IgD-negative memory B cell (primary cell): Measurements from ENCODE around the gene THAP11. TPM values are rescaled to one million over a fixed set of nuclear protein-coding genes. Genes with fewer than 3 reads are reported as not detected.
A peak's percentile ranks its signal among the peaks of the same experiment; 100 is the strongest.
"Not testable (repeated sequence)": the region's sequence is repeated elsewhere in the genome, so short reads cannot be mapped to it uniquely, and the experiment has no call there.

Experiments used
- H3K27ac Mint-ChIP-seq, 3 donors: one replicate each; pipeline ENCODE4 v1.8.0; 2020 to 2022; ENCODE audit warnings: mild to moderate bottlenecking in 3 of 3, mixed read lengths in 3 of 3, moderate library complexity in 1 of 3
- H3K27me3 Mint-ChIP-seq: one replicate; pipeline ENCODE4 v1.8.0; 2021; ENCODE audit warnings: mixed read lengths
- H3K36me3 Mint-ChIP-seq: one replicate; pipeline ENCODE4 v1.8.0; 2020; ENCODE audit warnings: mild to moderate bottlenecking, mixed read lengths
- H3K4me1 Mint-ChIP-seq, 3 donors: one replicate each; pipeline ENCODE4 v1.8.0; 2020 to 2022; ENCODE audit warnings: mixed read lengths in 3 of 3, mild to moderate bottlenecking in 1 of 3
- H3K4me3 Mint-ChIP-seq, 4 donors: one replicate each; pipeline ENCODE4 v1.8.0; 2020 to 2022; ENCODE audit warnings: mild to moderate bottlenecking in 4 of 4, mixed read lengths in 4 of 4, moderate library complexity in 3 of 4
- H3K9me3 Mint-ChIP-seq, 3 donors: one replicate each; pipeline ENCODE4 v1.8.0; 2020 to 2021; ENCODE audit warnings: mixed read lengths in 3 of 3, mild to moderate bottlenecking in 1 of 3
- polyA plus RNA-seq: library from polyadenylated mRNA; unstranded; fragments of 300-500 nt; fragmentation: Illumina TruSeq; gene quantifications from one replicate; pipeline ENCODE4 v1.2.3, GENCODE V29; 2021

Gene THAP11
- polyA plus RNA-seq, 1 donor from 2014 or later = 101 TPM

DNA sequence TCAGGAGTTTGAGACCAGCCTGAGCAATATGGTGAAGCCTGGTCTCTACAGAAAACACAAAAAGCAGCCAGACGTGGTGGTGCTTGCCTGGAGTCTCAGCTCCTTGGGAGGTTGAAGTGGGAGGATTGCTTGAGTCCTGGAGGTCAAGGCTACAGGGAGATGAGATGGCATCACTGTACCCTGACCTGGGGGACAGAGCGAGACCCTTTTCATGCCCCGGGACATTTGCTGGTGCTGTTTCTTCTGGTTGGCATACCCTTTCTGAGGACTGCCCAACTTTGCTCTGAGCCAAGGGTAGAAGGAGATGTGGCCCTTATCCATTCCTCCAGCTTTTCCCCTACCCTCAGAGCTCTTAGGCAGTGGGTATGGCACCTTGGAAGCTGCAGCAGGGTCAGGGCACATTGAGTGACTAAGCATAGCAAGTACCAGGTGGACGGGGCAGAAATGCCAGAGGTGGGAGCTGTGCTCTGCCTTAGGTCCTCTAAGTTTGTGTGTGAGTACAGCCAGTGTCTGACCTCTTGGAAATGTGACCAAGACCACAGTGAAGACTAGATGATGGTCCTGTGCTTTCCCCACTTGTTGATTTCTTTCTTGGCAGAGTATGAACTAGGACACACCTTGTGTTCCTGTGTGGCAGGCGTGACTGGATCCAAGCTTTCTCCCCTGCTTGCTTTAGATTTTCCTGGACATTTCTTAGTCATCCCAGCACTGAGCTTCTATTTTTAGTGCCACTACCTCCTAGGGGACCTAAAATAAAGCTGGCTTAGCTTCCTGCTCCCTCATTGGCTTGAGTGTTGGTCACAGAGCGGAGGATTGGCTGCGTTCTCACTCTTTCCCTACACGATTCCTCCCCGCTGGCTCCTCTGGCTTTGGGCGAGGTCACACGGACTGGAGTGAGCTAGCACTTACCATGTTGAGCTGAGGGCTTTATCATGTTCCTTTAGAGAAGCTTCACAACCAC is 20.8 kb downstream of the THAP11 start:
- peak overlapping the region in 1 of 3 donors; percentile 81 for H3K27ac Mint-ChIP-seq
- H3K27me3 Mint-ChIP-seq = no peaks in the 10 kb centered on the region
- H3K9me3 Mint-ChIP-seq = no peaks in the 10 kb centered on the region
- H3K4me3 Mint-ChIP-seq = no peak overlapping the region
- H3K4me1 Mint-ChIP-seq = peaks cover 6 to 13% (median 9%) of the 10 kb centered on the region in 3 donors
- H3K36me3 Mint-ChIP-seq = no peaks in the 10 kb centered on the region

DNA sequence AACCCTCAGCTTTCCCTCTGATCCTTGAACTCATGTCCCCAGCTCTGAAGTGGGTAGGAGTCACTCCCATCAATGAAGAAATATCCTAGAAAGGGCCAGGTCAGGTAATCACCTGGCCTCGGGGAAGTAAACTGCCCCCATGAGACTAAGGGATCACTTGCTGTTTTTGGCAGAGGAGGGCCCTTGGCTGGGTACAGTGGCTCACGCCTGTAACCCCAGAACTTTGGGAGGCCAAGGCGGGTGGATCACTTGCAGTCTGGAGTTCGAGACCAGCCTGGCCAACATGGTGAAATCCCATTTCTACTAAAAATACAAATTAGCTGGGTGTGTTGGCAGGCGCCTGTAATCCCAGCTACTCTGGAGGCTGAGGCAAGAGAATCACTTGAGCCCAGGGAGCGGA is 21.9 kb downstream of the THAP11 start:
- not testable (repeated sequence) for H3K27me3 Mint-ChIP-seq, H3K27ac Mint-ChIP-seq, H3K9me3 Mint-ChIP-seq, H3K4me3 Mint-ChIP-seq, H3K36me3 Mint-ChIP-seq, H3K4me1 Mint-ChIP-seq

DNA sequence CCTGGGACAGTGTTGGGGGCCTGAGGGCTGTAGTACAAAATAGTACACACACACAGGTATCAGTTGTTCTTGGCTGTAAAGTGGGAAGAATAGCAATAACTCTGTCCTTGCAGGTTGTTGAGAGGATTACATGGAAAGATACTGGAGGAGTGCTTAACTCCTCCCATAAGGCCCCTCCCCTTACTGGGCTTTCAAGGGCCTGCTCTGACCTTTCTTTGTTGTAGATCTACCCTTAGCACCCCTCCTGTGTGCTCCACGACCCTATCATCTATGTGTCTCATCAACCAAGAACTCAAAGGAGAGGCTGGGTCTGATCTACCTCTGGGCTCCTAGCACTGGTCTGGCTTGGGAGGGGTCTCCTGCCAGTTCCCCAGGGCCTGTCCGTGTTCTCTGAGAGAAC is 22.5 kb downstream of the THAP11 start:
- H3K4me1 Mint-ChIP-seq = peaks cover 3 to 7% (median 6%) of the 10 kb centered on the region in 3 donors
- H3K27me3 Mint-ChIP-seq = no peaks in the 10 kb centered on the region
- no peak overlapping the region for H3K27ac Mint-ChIP-seq
- no peak overlapping the region for H3K4me3 Mint-ChIP-seq
- no peaks in the 10 kb centered on the region for H3K36me3 Mint-ChIP-seq
- no peaks in the 10 kb centered on the region for H3K9me3 Mint-ChIP-seq

DNA sequence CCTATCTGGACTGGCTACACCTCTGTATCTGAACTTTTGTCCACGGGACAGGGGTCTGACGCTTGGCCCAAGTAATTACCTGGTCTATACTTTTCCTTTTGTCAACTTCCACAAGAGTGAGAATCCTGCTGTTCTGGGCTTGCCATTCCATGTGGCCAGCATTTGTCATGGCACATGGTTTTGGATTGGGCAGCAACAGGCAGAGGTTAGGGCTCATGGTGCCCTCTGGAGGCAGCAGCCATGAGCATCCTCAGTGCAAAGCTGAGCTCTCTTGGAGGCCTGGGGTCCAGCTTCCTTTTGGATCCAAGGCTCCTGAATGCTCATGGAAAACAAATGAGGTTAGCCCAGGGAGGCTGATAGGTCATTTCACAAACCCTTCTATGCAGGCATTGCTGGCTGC is 23.2 kb downstream of the THAP11 start:
- H3K36me3 Mint-ChIP-seq = no peaks in the 10 kb centered on the region
- peaks cover 3 to 7% (median 6%) of the 10 kb centered on the region in 3 donors for H3K4me1 Mint-ChIP-seq
- no peak overlapping the region for H3K4me3 Mint-ChIP-seq
- H3K27me3 Mint-ChIP-seq = no peaks in the 10 kb centered on the region
- H3K9me3 Mint-ChIP-seq = no peaks in the 10 kb centered on the region
- H3K27ac Mint-ChIP-seq = no peak overlapping the region

DNA sequence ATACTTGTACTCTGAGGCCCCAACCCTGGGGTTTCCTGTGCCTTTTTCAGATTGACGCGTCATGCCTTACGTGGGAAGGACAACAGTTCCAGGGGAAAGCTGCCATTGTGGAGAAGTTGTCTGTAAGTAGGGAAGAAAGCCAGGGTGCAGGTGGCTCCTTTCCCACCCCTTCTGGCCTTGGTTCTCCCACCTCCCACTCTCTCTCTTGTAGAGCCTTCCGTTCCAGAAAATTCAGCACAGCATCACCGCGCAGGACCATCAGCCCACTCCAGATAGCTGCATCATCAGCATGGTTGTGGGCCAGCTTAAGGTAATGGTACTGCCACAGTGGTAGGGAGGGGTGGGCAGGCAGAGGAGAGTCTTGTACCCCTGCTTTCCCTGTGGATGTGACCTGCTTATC is 26.2 kb downstream of the THAP11 start:
- Mint-ChIP-seq H3K27ac (no peak overlapping the region), H3K4me3 (no peak overlapping the region), H3K36me3 (no peaks in the 10 kb centered on the region), H3K4me1 (peaks cover 2 to 6% (median 5%) of the 10 kb centered on the region in 3 donors), H3K9me3 (no peaks in the 10 kb centered on the region), H3K27me3 (no peaks in the 10 kb centered on the region)

DNA sequence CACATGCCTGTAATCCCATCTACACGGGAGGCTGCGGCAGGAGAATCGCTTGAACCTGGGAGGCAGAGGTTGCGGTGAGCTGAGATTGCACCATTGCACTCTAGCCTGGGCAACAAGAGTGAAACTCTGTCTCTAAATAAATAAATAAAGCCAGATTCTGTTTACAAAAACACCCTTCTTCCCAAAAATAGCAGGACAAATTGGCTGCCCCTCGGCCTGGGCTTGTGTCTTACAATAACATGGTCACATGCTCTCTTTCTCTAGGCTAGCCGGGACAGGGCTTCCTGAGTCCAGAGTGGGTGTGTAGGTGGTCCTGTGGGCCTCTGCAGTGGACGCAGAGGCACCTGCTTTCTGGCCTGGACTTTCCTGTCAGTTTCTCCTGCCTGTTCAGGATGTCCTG is 27.5 kb downstream of the THAP11 start:
- H3K27ac Mint-ChIP-seq = no peak overlapping the region
- no peaks in the 10 kb centered on the region for H3K9me3 Mint-ChIP-seq
- no peak overlapping the region for H3K4me3 Mint-ChIP-seq
- no peaks in the 10 kb centered on the region for H3K27me3 Mint-ChIP-seq
- peaks cover 12 to 16% (median 15%) of the 10 kb centered on the region in 3 donors for H3K4me1 Mint-ChIP-seq
- no peaks in the 10 kb centered on the region for H3K36me3 Mint-ChIP-seq

DNA sequence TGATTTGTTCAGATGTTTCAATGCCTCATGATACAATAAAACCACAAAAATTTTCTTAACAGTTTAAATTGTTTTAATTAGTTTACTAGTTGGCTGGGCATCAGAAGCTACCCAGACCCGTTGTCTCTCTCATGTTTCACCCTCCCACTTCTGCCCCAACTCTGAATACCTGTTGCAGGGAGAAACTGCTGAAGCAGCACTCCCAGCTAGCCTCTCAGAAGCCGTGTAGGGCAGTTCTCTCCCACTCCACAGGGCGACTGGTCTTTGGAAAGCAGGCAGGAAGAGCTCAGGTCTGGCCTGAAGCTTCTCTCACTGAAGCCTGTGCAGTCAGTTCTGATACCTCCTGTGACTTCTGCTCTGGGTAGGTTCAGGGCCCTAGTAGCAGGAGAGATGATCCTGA is 29.1 kb downstream of the THAP11 start:
- H3K9me3 Mint-ChIP-seq = no peaks in the 10 kb centered on the region
- H3K4me3 Mint-ChIP-seq = peak overlapping the region in 2 of 4 donors; percentile 90 to 91

DNA sequence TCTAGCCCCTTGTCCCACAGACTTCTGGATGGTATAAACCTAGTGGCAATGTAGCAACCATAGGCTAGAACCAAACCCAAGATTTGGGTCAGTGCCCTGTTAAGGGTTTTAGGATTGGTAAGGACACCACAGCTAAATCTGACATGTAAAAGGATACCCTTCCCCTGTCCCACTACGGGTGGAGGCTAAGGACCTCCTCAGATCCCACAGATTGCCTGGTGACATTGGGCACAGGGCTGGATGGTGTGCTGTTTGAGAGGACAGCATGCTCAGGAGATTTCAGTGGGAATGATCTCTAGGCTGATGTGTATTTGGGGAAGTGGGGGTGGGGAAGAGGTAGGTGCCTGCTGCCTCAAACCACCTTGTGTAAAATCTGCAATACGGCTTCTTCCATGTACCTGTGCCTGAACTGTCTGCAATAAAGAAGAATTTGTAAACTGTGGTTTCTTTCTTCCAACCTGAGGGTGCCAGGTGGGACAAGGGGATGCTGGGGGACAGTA is 30.1 kb downstream of the THAP11 start:
- peak overlapping the region; percentile 78 to 92 (median 86) for H3K27ac Mint-ChIP-seq
- H3K4me1 Mint-ChIP-seq = peaks cover 18 to 24% (median 23%) of the 10 kb centered on the region in 3 donors
- H3K4me3 Mint-ChIP-seq = peak overlapping the region; percentile 88 to 96 (median 90)
- H3K36me3 Mint-ChIP-seq = no peaks in the 10 kb centered on the region
- H3K9me3 Mint-ChIP-seq = no peaks in the 10 kb centered on the region
- H3K27me3 Mint-ChIP-seq = no peaks in the 10 kb centered on the region

More for the DNA sequence above, 29.1 kb downstream of the THAP11 start:
- no peaks in the 10 kb centered on the region for H3K36me3 Mint-ChIP-seq
- no peaks in the 10 kb centered on the region for H3K27me3 Mint-ChIP-seq
- H3K27ac Mint-ChIP-seq = no peak overlapping the region
- H3K4me1 Mint-ChIP-seq = peaks cover 18 to 24% (median 23%) of the 10 kb centered on the region in 3 donors

DNA sequence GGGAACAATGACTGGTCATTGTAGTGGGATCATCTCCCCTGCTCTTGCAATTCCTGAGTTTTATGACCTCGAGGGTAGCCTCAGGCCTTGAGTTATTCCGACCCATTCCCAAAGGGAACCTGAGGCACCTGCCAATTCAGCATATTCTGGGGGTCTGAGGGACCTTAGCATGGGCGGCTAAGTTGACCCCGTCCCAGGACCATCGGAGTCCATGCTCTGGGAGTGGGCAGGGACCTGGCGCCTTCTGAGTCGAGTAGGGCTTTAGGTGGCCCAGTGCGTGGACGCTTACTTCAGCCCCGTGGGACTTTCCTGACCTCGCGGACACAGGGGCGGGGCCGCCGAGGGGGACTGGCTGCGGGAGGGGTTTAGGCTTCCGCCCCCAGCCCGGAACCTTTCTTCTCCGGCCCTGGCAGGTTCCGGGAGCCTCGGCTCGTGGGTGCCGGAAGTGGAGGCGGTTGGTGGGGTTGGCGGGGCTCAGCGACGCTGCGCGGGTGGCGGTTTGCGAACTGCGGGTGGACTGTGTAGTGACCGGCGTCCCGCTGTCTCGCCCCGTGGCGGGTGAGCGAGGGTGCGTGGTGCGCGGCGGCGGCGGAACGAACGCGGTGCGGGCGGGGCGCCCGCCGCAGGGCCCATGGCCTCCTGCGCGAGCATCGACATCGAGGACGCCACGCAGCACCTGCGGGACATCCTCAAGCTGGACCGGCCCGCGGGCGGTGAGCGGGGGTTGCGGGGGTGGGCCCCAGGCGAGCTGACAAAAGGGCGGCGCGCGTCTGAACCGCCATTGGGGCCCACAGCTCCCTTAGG is 30.7 kb downstream of the THAP11 start, which contains the start of gene EDC4:
Gene EDC4, plus strand, starts transcription at position 422 of the 804 bp plus-strand sequence. Its CDS starts 210 bp downstream, at position 632.
- Mint-ChIP-seq H3K27ac (peak within 1 kb of the TSS; percentile 83 to 92 (median 86)), H3K27me3 (no peaks in the 10 kb centered on the region), H3K4me3 (peak within 1 kb of the TSS; percentile 88 to 96 (median 92)), H3K36me3 (peaks cover 1% of the 10 kb centered on the region), H3K9me3 (no peaks in the 10 kb centered on the region), H3K4me1 (peaks cover 18 to 24% (median 23%) of the 10 kb centered on the region in 3 donors)

DNA sequence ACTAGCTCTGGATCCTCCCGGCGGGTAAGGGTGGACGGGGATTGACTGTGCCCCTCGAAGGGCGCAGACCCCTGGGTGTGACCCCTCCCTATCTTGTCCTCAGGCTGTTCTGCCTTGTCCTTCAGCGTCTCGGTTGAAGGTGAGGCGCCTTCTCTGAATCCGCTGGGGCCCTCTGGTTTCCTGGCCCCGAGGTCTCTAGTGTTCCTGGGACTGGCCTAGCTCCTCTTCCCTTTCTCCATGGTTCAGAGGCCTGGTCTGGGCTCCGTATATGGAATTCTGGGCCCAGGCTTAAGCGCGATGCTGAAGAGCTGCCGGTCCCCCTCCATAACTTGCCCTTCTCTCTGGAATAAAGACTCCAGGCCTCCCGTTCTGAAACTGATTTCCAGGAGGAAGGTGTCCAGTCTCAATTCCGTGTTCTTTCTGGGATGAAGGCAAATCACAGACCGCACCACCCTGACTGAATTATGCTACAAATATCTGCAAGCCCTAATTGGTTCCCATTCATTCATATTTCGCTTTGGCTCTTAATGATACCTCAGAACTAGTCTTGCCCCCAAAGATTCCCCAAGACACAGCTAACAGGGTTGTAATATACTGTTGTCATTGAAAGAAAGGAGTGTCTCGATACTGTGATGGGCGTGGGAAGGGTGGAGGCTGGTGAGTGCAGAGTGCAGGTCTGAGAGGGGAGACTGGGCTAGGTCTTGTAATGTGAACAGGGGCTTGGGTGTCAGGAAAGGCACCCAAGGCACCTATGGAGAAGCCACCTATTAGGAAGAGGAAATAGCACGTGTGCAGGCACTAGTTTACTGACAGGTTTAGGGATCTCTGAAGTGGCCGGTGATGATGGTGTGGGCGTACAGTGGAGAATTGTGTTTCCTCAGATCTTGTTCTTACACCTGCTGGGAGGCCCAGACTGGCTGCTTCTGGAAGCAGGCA is 31.6 kb downstream of the THAP11 start:
- H3K27me3 Mint-ChIP-seq = no peaks in the 10 kb centered on the region
- H3K36me3 Mint-ChIP-seq = peaks cover 1% of the 10 kb centered on the region
- H3K27ac Mint-ChIP-seq = peak overlapping the region; percentile 18 to 85 (median 83)
- no peaks in the 10 kb centered on the region for H3K9me3 Mint-ChIP-seq
- H3K4me1 Mint-ChIP-seq = peaks cover 18 to 24% (median 23%) of the 10 kb centered on the region in 3 donors
- peak overlapping the region; percentile 88 to 96 (median 92) for H3K4me3 Mint-ChIP-seq

DNA sequence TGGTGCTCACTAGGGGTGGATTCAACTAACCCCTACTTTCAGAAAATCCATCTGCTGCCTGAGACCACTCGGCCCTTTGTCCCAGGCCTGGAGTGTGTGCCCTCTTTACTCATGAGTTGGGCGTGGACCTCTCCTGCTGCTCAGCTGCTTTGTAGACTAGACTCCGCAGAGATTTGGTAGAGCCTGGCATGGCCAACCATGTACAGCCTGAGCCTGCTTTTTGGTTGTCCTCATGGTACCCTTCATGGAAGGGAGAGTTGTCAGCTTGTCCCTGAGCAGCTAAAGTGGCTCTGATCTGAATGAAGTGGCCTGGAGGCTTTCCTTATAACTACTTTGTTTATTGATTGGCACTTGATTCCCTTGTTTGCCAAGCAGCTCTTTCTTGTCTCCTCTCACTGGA is 32.3 kb downstream of the THAP11 start:
- Mint-ChIP-seq H3K27ac (peak overlapping the region in 1 of 3 donors; percentile 83), H3K4me1 (peaks cover 18 to 24% (median 23%) of the 10 kb centered on the region in 3 donors), H3K27me3 (no peaks in the 10 kb centered on the region), H3K36me3 (peaks cover 1% of the 10 kb centered on the region), H3K4me3 (peak overlapping the region; percentile 88 to 96 (median 92)), H3K9me3 (no peaks in the 10 kb centered on the region)

DNA sequence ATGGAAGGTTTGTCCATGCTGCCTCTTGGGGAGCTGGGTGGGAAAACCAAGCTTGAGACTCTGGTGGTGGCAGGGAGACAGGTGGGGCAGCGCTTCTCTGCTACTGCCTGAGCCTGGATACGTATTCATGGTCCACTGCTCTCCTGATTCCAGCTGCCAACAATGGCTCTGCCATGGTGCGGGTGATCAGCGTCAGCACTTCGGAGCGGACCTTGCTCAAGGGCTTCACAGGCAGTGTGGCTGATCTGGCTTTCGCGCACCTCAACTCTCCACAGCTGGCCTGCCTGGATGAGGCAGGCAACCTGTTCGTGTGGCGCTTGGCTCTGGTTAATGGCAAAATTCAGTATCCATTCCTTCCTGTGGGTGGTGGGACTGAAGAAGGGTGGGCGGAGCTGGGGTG is 34.9 kb downstream of the THAP11 start:
- Mint-ChIP-seq H3K27ac (no peak overlapping the region), H3K36me3 (peaks cover 4% of the 10 kb centered on the region), H3K4me3 (peak overlapping the region in 1 of 4 donors; percentile 63), H3K4me1 (peaks cover 18 to 24% (median 23%) of the 10 kb centered on the region in 3 donors), H3K9me3 (no peaks in the 10 kb centered on the region), H3K27me3 (no peaks in the 10 kb centered on the region)

DNA sequence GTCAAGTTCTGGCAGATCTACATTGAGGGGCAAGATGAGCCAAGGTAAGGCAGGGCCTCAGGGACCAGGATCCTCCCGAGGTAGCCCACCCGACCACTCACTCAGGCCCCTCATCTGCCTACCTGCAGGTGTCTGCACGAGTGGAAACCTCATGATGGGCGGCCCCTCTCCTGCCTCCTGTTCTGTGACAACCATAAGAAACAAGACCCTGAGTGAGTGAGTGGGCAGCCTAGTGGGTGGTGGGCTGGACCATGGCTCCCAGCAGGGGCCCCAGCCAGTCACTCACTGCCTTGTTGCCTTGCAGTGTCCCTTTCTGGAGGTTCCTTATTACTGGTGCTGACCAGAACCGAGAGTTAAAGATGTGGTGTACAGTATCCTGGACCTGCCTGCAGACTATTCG is 36.1 kb downstream of the THAP11 start:
- H3K36me3 Mint-ChIP-seq = peaks cover 5% of the 10 kb centered on the region
- H3K4me3 Mint-ChIP-seq = peak overlapping the region in 1 of 4 donors; percentile 41
- H3K9me3 Mint-ChIP-seq = no peaks in the 10 kb centered on the region
- no peak overlapping the region for H3K27ac Mint-ChIP-seq
- peaks cover 16 to 19% (median 16%) of the 10 kb centered on the region in 3 donors for H3K4me1 Mint-ChIP-seq
- H3K27me3 Mint-ChIP-seq = no peaks in the 10 kb centered on the region

DNA sequence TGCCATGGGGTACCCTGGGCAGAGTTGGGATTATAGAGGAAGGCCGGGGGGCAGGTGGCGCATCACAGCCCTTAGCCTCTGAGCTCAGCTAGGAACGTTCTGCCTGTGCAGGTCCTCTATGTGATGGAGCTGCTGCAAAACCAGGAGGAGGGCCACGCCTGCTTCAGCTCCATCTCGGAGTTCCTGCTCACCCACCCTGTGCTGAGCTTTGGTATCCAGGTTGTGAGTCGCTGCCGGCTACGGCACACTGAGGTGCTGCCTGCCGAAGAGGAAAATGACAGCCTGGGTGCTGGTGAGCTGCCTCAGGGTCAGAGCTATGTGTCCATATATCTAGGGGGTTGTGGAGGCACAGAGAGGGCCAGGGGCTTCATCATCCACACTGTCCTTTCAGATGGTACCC is 36.7 kb downstream of the THAP11 start:
- Mint-ChIP-seq H3K4me3 (peak overlapping the region in 1 of 4 donors; percentile 48), H3K27me3 (no peaks in the 10 kb centered on the region), H3K36me3 (peaks cover 5% of the 10 kb centered on the region), H3K27ac (no peak overlapping the region), H3K4me1 (peaks cover 12 to 16% (median 14%) of the 10 kb centered on the region in 3 donors), H3K9me3 (no peaks in the 10 kb centered on the region)
